Ovary (tissue), 9 donors: ENCODE data around the gene RUNX1. TPM values are rescaled to one million over a fixed set of nuclear protein-coding genes. Genes with fewer than 3 reads are reported as not detected.

ENCODE experiments used
- DNase-seq, 5 donors: peaks; one replicate each; pipeline ENCODE4 v3.0.0-alpha.2; 2019 to 2020
- H3K27ac ChIP-seq, 2 donors: fragments of 200-600 bp; one replicate each; pipeline versions ENCODE4 v1.5.1 to v1.8.0; 2019 to 2022
- H3K27me3 ChIP-seq: fragments of 200-600 bp; one replicate; pipeline ENCODE4 v1.8.0; 2022
- H3K36me3 ChIP-seq: fragments of 200-600 bp; sonication (generic); one replicate; pipeline ENCODE4 v1.5.1; 2019
- H3K4me1 ChIP-seq: one replicate; pipeline ENCODE4 v1.8.1; 2013; ENCODE audit warnings: mild to moderate bottlenecking, moderate library complexity; ENCODE audit not compliant: insufficient read depth
- H3K4me3 ChIP-seq: fragments of 200-600 bp; sonication (generic); one replicate; pipeline ENCODE4 v1.5.1; 2017
- H3K9me3 ChIP-seq, 2 donors: fragments of 200-600 bp in 1 of 2; sonication (generic) in 1 of 2; one replicate each; pipeline versions ENCODE4 v1.5.1 to v1.8.1; 2013 to 2019; ENCODE audit warnings: mild to moderate bottlenecking in 1 of 2, moderate library complexity in 1 of 2
- CTCF ChIP-seq, 3 donors: fragments of 450-650 bp in 2 of 3; fragments of 200-600 bp in 1 of 3; IDR thresholded peaks; one replicate each; pipeline versions ENCODE4 v1.5.1 to v1.8.0; 2016 to 2022; ENCODE audit warnings: antibody characterized with exemption in 3 of 3, mild to moderate bottlenecking in 1 of 3
- EP300 ChIP-seq: sonication (generic); formaldehyde crosslinking; IDR thresholded peaks from one replicate; pipeline ENCODE4 v1.6.1; 2017; ENCODE audit warnings: antibody characterized with exemption
- POLR2A ChIP-seq: fragments of 450-650 bp; IDR thresholded peaks from one replicate; pipeline ENCODE4 v1.6.1; 2017; ENCODE audit warnings: antibody characterized with exemption, mild to moderate bottlenecking, moderate library complexity
- WGBS, 3 donors: extraction: QIAGEN DNeasy Blood & Tissue Kit in 1 of 3; methylation state at CpG; one replicate each; pipeline versions ENCODE4 v1.1.5 to v1.1.7; 2013 to 2017; 5-methylcytosine and 5-hydroxymethylcytosine counted together
- intact Hi-C, 4 donors: fragments of 100-400 bp; cut with DNase I; formaldehyde crosslinking; loops; one replicate each; pipeline versions ENCODE4 v1.11.0 to v1.15.1; 2022 to 2023
- polyA plus RNA-seq, 2 donors: library from polyadenylated mRNA; stranded (reverse); fragments of 200-250 nt in 1 of 2; fragments of 350-450 nt in 1 of 2; fragmentation: Illumina TruSeq in 1 of 2; extraction: RNeasy Lipid Tissue Mini Kit (QIAGEN cat#74804) in 1 of 2; gene quantifications; one replicate each; pipeline ENCODE4 v1.2.3, GENCODE V29; 2013 to 2014
- total RNA-seq, 7 donors: library from RNA; depleted of rRNA in 2 of 7; stranded (reverse); fragments of >200 nt in 2 of 7; fragmentation: NEBNext Ultra II Directional in 3 of 7; extraction: Animal tissue kit (Norgen Biotek cat#: 25700) in 3 of 7; gene quantifications; one replicate each; pipeline versions ENCODE4 v1.1.0 to v1.2.4, GENCODE V29; 2016 to 2023
- donor health status: DM: no; HTN: no; CAD: no; lungs with moderate emphysema.
- donor health status: DM: no; HTN: no; CAD: no.
- donor health status: Bipolar disorder and iron deficiency.
- donor health status: DM: yes; HTN: yes; CAD: no.
- donor health status: DM: no; HTN: no; CAD: no.
- donor health status: DM: yes; HTN: yes; CAD: no.

RUNX1 gene
- total and polyA plus RNA-seq, 9 donors, result 6.0 to 27.4 (median 17.8) TPM

- H3K36me3 ChIP-seq, result no peaks in the 10 kb centered on the region
- no peak for TF ChIP-seq CTCF (IDR thresholded peaks at IDR 0.05)
- intact Hi-C loops, result no loop called here
Measured at GRCh38 chr21:35005560-35006224, 43.4 kb downstream of the RUNX1 start.

GRCh38 chr21:35005077-35005476 lies 44.0 kb downstream of the RUNX1 start:
- Histone ChIP-seq H3K4me3 (no peak overlapping the region), H3K27me3 (no peaks in the 10 kb centered on the region), H3K36me3 (no peaks in the 10 kb centered on the region), H3K27ac (no peak overlapping the region), H3K9me3 (no peaks in the 10 kb centered on the region), H3K4me1 (no peaks in the 10 kb centered on the region)
- intact Hi-C loops, result no loop called here
- WGBS, 3 donors, result 71 to 81% (median 71%) methylated on average over 2 of the region's 2 CpGs
- TF ChIP-seq POLR2A (no peak), CTCF (IDR thresholded peaks at IDR 0.05) (no peak), EP300 (no peak)
- no peak for DNase-seq

More at GRCh38 chr21:35005560-35006224, 43.4 kb downstream of the RUNX1 start:
- Histone ChIP-seq H3K4me3 (no peak overlapping the region), H3K4me1 (no peaks in the 10 kb centered on the region), H3K9me3 (no peaks in the 10 kb centered on the region), H3K27me3 (no peaks in the 10 kb centered on the region), H3K27ac (no peak overlapping the region)
- DNase-seq, result no peak
- WGBS, 3 donors, result 73 to 90% (median 83%) methylated on average over 6 of the region's 6 CpGs

GRCh38 chr21:35004314-35004713 lies 44.8 kb downstream of the RUNX1 start:
- Histone ChIP-seq H3K4me1 (no peaks in the 10 kb centered on the region), H3K36me3 (no peaks in the 10 kb centered on the region), H3K27ac (no peak overlapping the region), H3K27me3 (no peaks in the 10 kb centered on the region), H3K4me3 (no peak overlapping the region), H3K9me3 (no peaks in the 10 kb centered on the region)
- DNase-seq, result no peak
- WGBS, 3 donors, result 93 to 95% (median 94%) methylated on average over 3 of the region's 3 CpGs
- TF ChIP-seq EP300 (no peak), CTCF (IDR thresholded peaks at IDR 0.05) (no peak), POLR2A (no peak)
- intact Hi-C loops, result no loop called here

GRCh38 chr21:35002879-35003722 lies 46.0 kb downstream of the RUNX1 start:
- Histone ChIP-seq H3K4me1 (no peaks in the 10 kb centered on the region), H3K9me3 (no peaks in the 10 kb centered on the region), H3K4me3 (no peak overlapping the region), H3K36me3 (no peaks in the 10 kb centered on the region), H3K27ac (no peak overlapping the region), H3K27me3 (no peaks in the 10 kb centered on the region)
- TF ChIP-seq CTCF (IDR thresholded peaks at IDR 0.05) (no peak), POLR2A (no peak), EP300 (no peak)
- 64 to 72% (median 66%) methylated on average over 5 of the region's 5 CpGs for WGBS, 3 donors
- no peak for DNase-seq
- intact Hi-C loops, result no loop called here
